RPMI8226 (cell line): ENCODE data around the gene DARS1.

ENCODE experiments used
- DNase-seq: peaks from one replicate; pipeline ENCODE4 v3.0.0-alpha.2; 2015

DARS1 gene

DNA sequence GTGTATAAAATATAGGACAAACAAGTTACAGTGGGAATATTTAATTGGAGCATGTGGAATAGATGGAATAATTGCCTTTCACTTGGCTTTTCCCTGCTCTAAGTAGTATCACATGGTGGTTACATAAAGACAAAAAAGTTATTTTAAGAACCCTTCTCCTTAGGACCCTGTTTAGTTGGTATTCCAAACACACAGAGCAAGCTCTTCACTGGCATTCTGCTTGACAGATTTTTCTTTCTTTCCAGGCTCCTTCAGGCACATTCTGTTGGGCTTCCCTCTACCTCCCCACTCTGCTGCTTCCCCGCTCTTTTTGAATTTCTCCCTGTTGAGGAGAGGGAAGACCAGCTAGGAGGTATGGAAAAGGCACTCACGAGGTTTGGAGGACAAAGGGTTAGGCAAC is 29.0 kb upstream of the DARS1 start:
- no peak for DNase-seq

DNA sequence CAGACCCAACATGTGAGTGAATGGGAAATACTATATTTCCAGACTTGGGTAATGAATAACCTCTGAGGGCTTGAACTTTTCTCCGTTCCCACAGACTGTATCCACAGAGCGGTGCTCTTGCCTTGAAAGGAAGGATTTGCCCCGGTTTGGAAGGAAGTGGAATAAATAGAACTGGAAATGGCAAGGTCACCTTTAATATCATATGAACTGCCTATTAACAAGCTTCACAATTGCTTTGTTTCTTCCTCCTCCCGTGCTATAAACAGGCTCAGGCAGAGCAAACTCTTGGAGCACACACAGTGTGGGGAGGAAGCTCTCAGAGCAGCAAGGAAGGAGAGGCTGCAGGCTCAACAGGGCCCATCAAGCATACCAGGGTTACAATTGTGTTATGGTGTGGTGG is 28.5 kb upstream of the DARS1 start:
- DNase-seq: no peak

DNA sequence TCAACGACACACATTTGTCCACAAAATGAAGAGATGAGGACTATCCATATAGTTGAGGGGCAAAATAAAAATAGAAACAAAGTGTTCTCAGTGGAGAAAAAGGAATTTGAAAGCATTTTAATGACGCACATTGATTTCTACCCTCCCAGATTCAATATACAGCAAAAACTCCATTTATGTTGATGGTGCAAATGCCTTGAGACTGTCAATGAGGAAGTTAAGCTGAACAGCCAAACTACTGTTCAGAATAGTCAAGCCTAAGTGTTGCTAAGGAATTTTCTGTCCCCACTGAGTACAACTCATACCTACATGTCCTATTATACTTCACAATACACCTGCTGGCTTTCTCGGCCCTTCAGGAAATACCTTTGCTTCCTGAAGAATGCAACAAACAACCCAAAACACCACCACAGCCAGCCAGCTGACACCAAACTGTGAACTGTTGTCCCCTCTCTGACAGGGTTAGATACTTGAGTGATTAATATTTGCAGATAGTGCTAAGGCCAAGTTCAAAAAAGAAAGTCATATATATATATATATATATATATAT is 27.8 kb upstream of the DARS1 start:
- no peak for DNase-seq

DNA sequence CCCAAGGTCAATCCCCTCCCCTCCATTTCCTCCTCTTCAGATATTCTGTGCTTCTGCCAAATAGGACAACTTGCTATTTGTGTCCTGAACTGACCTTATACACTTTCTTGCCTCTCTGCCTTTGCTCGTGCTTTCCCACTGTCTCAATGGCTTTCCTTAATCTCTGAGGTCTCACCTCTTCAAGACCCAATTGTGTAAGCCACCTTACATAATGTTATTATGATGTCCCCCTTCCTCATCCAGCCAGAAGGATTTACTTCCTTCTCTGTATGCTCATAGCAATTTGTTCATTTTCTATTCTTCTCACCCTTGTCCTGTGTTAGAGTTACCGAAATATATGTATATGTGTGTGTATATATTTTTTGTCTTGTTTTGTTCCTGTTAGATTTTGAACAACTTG is 26.9 kb upstream of the DARS1 start:
- DNase-seq: no peak

DNA sequence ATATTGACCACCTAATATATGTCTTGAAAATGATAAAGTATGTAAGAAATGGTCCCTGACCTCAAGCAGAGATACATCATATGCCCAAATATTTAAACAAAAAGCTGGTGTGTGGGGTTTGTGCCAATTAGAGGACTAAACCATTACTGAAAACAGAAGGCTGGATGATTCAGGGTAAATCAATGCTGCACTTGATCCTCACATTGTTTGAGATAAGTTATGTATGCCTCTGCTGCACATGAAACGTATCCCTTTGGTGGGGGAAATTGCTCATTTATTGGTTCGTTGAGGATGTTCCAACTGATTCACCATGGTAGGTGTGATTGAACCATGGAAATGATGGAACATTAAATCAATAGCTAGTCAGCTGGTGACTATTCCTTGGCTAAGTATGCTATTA is 24.7 kb upstream of the DARS1 start:
- DNase-seq: no peak

DNA sequence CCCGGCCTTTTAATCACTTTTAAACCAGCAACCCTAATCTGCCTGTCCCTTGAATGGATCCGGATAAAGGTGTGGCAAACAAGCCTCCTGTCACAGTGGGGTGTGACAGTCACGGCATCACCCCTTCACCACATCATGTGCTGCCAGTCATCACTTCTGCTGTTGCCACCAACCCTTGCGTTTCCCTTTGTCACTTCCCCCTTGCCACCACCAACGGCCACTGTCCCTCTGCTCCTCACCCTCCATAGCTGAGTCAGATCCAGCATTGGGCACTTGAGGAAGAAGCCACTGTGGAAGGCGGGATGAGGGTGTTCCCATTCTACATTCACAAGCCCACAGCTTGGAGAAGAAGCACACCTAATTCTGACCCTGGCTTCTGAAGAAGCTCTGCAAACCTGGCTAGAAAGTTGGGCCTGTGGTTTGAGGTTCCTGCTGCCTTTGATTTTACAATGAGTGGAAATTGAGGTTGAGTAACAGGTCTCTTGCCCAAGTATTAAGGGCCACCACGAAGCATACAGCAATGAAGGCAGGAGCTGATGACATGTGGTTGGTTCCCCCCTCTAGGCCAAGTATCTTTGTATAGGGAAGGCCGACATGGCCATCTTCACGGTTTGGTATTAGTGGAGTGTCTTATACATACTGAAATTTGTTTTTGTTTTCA is 22.9 kb upstream of the DARS1 start:
- DNase-seq: no peak

DNA sequence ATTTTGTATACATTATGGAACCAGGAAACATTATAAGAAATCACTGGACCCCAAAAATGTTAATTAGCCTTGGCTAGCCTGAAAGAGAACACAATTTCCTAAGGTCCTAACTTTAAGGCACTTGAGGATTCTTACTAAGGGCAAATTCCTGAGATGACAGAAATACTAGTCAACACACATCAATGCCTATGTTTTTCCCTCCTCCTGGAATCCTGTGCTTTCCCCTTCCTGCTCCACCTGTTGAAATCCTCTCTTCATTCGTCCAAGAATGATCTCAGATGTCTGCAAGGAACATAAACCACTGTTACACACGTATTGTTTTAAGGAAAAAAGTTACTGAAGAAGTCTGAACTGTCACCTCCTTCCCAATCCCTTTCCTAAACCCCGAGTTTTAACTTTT is 21.2 kb upstream of the DARS1 start:
- no peak for DNase-seq

DNA sequence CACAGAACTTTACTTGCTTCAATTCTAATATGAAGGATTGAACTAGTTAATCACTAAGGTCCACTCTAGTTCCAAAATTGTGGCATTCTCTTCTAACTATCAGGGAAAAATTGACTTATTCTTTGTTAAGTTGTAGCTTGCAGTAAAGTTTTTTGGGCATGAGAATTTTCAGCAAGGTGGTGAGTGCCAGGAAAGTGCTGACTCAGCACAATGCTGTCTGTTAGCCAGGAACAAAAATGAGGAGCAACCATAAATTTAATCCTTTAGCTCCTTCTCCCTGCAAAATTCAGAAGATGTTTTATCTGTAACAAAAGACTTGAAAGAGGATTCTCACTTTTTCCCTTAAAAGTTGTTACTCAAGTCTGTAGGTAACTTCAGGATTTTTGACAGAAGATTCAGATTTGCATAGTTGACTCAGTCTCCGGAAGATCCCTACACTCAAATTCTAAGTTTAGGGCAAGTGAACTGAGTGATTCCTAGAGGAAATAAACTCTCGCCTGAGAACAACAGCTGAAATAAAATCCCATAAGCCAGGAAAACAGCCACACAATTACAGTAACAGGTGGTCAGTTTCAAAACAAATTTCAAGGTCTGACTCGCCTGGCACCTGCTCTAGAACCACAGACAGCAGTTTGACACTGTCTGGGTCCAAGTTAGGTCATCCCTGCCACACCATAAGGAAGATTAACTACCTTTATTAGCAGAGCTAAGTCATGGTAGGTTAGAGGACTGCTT is 20.2 kb upstream of the DARS1 start:
- no peak for DNase-seq

DNA sequence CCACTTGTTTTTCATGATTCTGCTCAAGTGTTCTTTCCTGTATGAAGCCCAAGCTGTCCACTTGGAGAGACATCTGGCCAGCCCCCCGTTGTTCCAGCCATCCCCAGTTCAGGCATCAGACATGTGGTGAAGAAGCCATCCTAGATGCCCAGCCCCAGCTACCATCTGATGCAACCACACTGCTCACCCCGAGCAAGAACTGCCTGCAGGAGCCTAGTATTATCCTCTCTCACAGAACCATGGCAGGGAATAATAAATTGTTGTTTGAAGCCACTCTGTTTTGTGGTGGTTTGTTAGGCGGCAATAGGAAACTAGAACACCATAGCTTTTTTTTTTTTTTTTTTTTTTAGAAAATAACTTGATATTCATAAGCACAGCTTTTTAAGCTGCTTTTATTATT is 19.5 kb upstream of the DARS1 start:
- DNase-seq: no peak

DNA sequence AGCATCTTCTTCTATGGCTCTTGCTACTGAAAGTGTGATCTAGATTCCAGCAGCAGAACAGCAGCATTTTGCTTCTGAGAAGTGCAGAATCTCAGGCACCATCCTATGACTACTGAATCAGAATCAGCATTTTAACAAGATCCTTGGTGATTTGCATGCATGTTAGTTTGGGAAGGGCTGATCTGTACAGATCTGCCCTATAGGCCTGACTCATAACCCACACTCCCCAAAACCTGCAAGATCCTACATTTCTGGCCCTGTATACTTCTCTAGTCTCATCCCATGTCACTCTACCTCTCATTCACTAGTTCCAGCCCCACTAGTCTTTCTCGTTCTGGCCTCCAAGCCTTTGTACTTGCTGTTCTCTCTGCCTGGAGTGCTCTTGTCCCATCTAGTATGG is 15.7 kb upstream of the DARS1 start:
- DNase-seq: no peak

DNA sequence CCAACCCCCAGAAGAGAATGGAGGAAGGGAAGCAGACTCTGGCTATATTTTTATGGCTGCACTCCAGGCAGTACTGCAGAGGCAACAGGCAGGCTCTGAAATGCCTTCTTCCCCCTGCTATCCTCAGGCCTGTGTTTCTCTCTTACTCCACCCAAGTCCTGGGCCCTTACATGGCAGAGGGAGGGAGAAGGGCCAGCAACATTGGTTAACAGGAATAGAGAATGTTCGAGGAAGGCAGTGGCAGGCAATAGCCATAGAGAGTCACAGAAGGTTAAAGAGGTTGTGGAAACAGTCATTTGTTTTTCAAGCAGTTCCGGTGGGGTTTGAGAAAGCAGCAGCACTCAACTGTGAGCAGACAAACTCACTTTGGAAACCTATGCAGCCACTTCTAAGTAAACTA is 15.1 kb upstream of the DARS1 start:
- no peak for DNase-seq

DNA sequence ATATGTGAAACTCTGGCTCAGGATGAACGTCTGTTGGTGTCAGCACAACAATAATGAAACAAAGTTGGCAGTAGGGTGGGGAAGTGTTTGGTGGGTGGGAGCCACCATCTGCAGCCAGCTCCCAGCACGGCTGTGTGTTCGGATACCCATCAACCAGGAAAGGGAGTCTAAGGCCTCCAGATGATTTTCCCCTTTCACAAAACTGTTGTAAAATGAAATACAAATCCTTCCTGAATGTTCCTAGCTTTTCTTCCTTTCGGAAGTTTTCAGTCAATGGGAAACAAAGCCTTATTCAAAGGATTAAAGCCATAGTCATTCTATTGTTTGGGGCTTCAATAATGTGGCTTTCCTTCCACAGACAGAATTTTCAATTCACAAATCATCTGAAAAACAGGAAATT is 14.5 kb upstream of the DARS1 start:
- no peak for DNase-seq

DNA sequence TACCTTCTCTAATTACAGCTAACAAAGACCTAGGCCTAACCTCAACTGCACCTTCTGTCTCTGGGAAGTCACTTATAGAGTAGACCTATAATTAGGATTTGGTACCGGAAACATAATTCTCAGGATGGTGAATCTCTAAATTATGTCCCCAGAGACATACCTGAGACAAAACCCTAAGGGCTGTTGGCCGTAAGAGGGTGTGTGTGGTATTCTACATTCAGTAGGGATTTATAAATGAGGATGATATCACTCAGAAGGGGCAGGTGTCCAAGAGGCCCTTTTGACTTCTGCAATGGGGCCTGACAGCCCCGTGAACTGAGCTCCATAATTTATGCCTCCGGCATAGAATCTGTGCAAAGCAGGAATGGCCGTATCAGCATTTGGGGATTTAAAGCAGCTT is 13.5 kb upstream of the DARS1 start:
- no peak for DNase-seq

DNA sequence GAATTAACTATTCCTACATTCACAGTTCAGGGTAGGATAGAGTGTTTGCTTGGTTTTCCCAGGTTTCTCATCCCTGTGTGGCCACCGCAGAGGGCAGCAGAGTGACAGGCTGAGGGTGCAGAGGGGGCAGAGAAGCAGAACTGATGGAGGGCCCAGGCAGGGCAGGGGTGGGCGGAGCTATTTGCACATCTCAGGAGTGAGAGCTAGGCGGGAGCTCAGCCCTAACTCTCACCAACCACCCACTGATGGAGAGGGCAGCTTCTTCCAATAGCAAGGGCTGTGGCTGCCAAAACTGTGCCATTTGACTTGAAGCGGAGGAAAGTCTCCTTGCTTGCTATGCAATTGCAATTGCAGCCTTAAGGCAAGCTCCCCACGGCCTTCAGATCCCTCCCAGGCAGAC is 12.0 kb upstream of the DARS1 start:
- DNase-seq: no peak

DNA sequence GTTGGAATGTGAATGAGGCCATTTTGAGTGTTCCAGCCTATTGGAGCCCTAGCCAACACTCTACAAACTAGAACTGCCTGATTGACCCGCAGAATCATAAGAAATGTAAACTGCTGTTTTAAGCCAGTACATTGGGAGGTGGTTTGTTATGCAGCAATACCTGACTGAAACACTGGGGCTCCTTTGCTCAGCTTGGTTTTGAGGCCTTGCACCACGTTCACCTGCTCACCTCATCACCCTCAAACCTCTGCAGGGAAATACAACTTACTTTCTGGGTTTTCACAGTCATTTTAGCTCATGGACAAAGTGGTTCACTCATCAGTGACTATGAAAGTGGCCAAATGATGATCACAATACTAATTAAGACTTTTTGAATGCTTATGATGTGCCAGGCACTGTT is 10.9 kb upstream of the DARS1 start:
- no peak for DNase-seq

DNA sequence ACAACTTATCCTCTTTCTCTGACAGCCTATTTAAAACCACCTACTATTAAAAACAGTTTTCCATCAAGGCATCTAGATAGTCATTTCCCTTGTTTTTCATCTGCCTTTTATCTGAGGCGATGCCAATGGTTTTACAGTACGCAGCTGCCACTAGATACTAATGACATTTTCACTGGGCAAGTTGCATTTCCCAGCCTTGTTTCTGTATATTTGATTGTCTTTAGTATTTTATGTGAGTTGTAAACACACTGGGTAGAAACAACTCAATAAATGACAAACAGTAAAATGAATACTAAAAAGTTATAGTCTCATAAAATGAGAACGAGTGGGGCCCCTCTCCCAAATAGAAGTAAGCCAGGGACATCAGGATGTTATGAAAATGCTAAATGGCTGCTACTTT is 8.9 kb upstream of the DARS1 start:
- DNase-seq: no peak

DNA sequence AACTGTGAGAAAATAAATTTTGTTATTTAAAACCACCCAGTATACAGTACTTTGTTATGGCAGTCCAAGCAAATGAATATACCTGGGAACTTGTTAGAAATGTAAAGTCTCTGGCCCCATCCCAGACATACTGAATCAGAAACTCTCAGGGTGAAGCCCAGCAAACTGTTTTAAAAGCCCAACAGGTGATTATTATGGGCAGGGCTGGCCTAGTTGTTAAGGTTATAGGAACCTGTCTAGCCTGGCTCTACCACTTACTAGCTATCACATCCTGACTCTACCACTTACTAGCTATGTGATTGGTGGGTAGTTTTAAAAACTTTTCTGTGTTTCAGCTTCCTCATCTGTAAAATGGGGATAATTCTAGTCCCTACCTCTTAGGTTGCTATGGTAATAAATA is 8.0 kb upstream of the DARS1 start:
- no peak for DNase-seq

DNA sequence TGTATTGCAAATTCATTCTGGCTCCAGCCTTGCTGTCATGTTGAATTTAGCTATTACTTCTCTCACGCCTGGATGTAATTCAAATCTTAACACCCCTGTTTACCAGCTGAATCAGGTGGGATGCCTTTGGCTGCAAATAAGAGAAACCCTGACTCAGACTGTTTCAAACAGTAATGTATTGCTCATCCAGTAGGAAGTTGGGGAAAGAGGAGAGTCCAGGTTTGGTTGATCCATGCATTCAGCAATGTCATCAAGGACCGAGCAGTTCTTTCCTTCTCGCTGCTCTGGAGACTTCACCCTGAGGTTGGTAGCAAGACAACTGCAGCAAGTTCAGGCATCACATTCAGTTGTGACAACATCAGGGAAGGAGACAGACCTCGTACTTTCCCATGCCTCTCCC is 6.4 kb upstream of the DARS1 start:
- no peak for DNase-seq

DNA sequence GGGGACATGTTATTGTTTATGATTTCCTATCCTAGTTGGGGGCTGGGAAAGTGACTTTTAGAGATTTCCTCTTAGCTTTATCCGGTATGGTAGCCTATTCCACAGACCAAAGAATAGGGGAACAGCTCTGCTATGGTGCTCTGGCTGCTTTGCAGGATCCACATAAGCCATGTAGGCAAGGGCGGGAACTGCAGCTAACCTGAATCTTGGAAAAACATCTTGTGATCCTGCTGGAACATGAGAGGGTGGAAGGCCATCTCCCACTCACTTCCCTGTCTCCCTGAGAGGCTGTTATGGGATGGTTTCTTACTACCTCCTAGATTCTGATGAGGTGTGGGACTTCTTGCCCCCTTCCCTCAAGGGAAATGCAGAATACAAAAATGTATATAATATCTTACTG is 2.0 kb upstream of the DARS1 start:
- no peak for DNase-seq

DNA sequence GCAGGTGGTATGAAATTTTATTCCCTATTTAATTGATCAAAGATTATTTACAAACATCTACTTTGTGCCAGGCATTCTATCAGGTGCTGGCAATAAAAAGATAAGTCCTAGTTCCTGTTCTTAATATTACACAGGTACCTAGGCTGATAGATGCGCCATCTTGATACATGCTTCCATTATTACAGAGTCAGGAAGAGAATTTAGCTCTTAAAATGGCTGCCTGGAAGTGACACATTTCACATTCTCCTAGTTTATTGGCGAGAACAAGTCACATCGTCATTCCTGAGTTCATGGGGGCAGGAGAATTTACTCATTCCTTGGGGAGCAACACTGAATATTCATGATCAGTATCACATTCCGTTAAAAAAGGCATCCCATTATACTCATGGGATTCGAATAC is 1.1 kb upstream of the DARS1 start:
- DNase-seq: no peak

DNA sequence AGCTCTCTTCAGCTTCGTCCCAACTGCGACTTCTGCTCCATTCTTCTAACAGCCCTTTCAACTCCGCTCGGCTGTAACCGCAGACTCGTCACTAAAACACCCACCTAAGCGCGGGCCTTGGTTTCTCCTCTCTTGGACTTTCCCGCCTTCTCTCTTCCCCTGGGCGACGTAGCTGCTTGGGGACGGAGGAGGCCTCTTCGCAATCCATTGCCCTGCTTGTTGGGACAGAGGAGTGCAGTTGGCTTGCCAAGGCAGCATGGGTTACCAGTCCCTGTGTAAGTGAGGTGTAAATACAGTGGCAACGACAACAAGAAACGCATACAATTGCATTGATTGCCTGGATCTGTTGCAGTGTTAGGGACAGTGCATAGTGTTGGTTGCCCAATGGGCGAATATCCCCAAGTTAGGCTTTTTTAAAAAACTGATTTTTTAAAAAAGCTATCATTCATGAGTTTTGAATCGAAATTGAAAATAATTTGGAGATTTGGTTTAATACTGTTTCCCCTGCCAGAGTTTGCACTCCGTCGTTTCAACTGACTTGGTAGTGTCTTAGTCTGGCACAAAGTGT is 484 bp upstream of the DARS1 start:
- peak; percentile 81 for DNase-seq

DNA sequence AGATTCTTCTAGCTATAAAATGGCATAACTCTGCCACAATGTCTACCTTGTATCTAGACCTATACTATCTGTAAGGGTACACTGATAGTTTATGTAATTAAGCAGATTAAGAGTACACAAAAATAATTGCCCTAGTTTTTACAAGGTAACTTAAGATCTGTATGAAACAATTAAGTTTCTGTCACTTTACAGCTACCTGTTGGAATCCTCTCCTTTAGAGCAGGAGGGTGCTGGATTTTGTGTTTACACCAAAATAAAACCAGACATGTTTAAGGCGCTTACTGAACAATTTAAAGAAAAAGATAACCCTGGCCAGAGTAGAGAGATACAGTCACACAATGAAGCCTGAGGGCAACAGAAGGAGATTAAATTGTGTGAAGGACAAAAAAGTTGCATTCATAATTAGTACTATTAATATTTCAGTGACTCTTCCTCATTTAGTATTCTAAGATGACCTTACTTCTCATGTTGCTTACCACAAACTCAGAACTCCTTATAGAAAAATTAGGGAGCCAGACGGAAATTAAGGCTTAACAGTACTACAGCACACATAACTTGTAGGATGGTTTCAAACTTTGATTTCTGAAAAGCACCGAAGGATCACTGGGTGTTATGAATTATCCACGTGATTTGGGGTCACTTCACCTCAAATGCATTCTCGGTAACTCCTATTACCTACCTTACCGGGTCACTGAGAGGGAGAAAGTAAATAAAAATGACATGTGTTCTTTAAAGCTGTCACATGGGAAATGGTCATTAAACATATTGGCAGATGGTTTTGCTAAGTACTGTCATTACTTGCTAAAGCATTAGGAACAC is 1.0 kb downstream of the DARS1 start:
- DNase-seq: no peak

DNA sequence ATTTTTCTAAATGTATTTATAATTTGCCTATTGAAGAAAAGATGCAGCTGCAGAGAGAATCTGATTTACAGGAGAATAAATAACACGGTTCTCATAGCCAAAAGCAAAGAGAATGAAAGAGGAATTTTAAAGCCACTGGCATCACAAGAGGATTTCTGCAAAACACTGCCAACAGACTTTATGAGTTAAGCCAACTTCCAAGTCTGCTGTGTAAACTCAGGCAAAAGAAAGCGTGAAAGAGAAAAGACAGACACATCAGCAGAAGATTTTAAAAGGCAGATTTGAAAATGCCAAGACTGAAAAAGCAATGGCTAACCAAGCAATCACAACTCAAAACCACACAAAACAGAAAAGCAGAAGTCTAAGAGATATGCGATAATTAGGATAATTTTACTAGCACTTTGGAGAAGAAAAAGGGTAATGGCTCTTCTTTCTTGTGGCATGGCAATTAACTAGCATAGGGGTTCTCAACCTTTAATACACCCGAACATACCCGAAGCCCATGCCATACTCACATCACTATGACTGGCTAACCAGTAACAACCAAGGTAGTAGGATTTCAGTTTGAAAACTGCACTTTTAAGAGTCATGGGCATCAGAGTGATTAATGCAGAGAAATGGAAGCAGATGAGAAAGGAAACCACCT is 4.9 kb downstream of the DARS1 start:
- DNase-seq: no peak
